ENCODE data around the gene PPP1R3E. TPM values are rescaled to one million over a fixed set of nuclear protein-coding genes. Genes with fewer than 3 reads are reported as not detected.

The PPP1R3E gene
- total and polyA plus RNA-seq, 2 of the 13 experiments (the other 11 are each of a cell fraction or from before 2014, with no cell fraction given): 16.5 to 26.5 TPM

GRCh38 chr14:23301288-23301968 lies 1.2 kb downstream of the PPP1R3E start (continued):
- TF ChIP-seq ZNF318 (CRISPR knock-in tag; IDR thresholded peaks at IDR 0.05) (no peak; the same call in 1 of the 2 replicates), KDM5A (IDR thresholded peaks at IDR 0.05; ENCODE audit: borderline replicate concordance, low read length) (peak; percentile 68; the same call in 1 of the 2 replicates), SMARCC2 (IDR thresholded peaks at IDR 0.05) (no peak), HDAC2 (CRISPR knock-in tag; IDR thresholded peaks at IDR 0.05) (peak; percentile 79; the same call in 1 of the 2 replicates), FUBP1 (CRISPR knock-in tag; IDR thresholded peaks at IDR 0.05; ENCODE audit: borderline replicate concordance) (peak; percentile 93), ZNF776 (CRISPR knock-in tag; IDR thresholded peaks at IDR 0.05) (no peak; the same call in 1 of the 2 replicates), ZNF792 (CRISPR knock-in tag; IDR thresholded peaks at IDR 0.05) (peak; percentile 93), SALL1 (CRISPR knock-in tag; IDR thresholded peaks at IDR 0.05) (peak; percentile 94), NFE2L1 (CRISPR knock-in tag; IDR thresholded peaks at IDR 0.05; ENCODE audit: borderline replicate concordance) (peak; percentile 84; the same call in 1 of the 2 replicates), MAFF (IDR thresholded peaks at IDR 0.05; ENCODE audit: low read depth, low read length) (peak; percentile 93; the same call in 1 of the 2 replicates), ZNF432 (CRISPR knock-in tag; IDR thresholded peaks at IDR 0.05; ENCODE audit: borderline replicate concordance) (no peak), FOXO1 (CRISPR knock-in tag; IDR thresholded peaks at IDR 0.05) (peak; percentile 97), MED8 (CRISPR knock-in tag; IDR thresholded peaks at IDR 0.05; ENCODE audit: insufficient replicate concordance) (peak; percentile 64), SOX5 (CRISPR knock-in tag; IDR thresholded peaks at IDR 0.05; ENCODE audit: borderline replicate concordance) (peak; percentile 76), ZNF639 (CRISPR knock-in tag; conservative IDR thresholded peaks at IDR 0.05) (peak; percentile 99), SNAI1 (CRISPR knock-in tag; IDR thresholded peaks at IDR 0.05; ENCODE audit: borderline replicate concordance) (peak; percentile 8; the same call in 1 of the 2 replicates)
